Rectal smooth muscle tissue (tissue), 1 donor: ENCODE results near the gene CROCC2.

Source experiments
- H3K27ac ChIP-seq: one replicate; pipeline ENCODE4 v1.7.0; 2013; ENCODE audit warnings: low read depth, low read length, inconsistent platforms
- H3K27me3 ChIP-seq: one replicate; pipeline ENCODE4 v1.7.0; 2013; ENCODE audit warnings: low read length; ENCODE audit not compliant: control insufficient read depth, insufficient read depth
- H3K36me3 ChIP-seq: one replicate; pipeline ENCODE4 v1.7.0; 2013; ENCODE audit warnings: low read length; ENCODE audit not compliant: control insufficient read depth, insufficient read depth
- H3K4me1 ChIP-seq: one replicate; pipeline ENCODE4 v1.7.0; 2013; ENCODE audit warnings: low read length; ENCODE audit not compliant: control insufficient read depth, insufficient read depth
- H3K4me3 ChIP-seq: one replicate; pipeline ENCODE4 v1.7.0; 2013; ENCODE audit warnings: low read length
- H3K9ac ChIP-seq: one replicate; pipeline ENCODE4 v1.7.0; 2013; ENCODE audit warnings: low read length

CROCC2 gene

DNA sequence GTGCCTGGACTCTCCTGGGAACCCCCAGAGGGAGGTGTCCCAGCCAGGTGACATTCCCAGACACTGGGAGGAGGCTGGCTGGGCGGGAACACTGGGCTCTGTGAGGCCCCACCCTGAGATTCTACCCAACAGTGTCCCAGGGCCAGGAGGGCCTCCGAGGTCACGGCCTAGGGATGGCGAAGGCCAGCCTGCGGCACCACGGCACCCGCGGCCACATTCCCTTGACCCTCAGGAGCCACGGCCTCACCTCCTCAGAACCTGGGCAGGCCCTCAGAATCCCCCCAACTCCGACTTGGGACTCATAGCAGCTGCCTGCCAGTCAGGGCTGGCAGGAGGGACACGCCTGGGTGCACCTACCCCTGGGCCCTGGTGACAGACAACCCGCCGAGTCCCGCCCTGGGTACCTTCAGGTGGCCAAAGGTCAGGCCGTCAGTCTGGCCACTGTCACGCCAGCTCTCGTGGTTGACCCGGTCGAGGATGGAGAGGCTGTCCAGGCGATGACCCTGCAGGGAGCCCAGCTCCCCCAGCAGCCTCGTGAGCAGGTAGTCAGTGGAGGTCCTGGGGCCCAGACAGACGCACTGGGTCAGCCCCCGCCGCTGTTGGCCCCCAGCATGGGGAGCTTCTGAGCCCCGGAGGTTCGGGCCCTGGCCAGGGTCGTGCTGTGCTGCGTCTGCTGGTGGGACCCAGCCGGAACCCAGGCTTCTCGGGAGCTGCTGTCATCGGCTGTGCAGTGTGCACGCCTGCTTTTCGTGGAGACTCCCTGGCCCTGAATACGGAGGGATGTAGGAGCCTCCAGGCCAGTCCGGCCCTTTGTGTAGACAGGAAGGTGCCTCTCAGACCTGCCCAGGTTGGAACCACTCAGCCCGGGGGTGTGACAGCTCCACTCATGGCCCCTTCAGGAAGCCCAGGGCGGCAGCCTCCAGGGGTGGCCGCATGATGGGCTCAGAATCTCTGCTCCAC lies 16.3 kb upstream of the CROCC2 start:
- H3K27me3 ChIP-seq, result no peaks in the 10 kb centered on the region
- H3K27ac ChIP-seq, result no peak overlapping the region
- H3K36me3 ChIP-seq, result no peaks in the 10 kb centered on the region
- no peak overlapping the region for H3K4me3 ChIP-seq
- H3K4me1 ChIP-seq, result no peaks in the 10 kb centered on the region
- H3K9ac ChIP-seq, result no peak overlapping the region

- Histone ChIP-seq H3K27ac (no peak overlapping the region), H3K4me1 (no peaks in the 10 kb centered on the region), H3K4me3 (no peak overlapping the region), H3K36me3 (no peaks in the 10 kb centered on the region), H3K27me3 (no peaks in the 10 kb centered on the region), H3K9ac (no peak overlapping the region)
Measured at GRCh38 chr2:240890691-240891090, 15.4 kb upstream of the CROCC2 start.

DNA sequence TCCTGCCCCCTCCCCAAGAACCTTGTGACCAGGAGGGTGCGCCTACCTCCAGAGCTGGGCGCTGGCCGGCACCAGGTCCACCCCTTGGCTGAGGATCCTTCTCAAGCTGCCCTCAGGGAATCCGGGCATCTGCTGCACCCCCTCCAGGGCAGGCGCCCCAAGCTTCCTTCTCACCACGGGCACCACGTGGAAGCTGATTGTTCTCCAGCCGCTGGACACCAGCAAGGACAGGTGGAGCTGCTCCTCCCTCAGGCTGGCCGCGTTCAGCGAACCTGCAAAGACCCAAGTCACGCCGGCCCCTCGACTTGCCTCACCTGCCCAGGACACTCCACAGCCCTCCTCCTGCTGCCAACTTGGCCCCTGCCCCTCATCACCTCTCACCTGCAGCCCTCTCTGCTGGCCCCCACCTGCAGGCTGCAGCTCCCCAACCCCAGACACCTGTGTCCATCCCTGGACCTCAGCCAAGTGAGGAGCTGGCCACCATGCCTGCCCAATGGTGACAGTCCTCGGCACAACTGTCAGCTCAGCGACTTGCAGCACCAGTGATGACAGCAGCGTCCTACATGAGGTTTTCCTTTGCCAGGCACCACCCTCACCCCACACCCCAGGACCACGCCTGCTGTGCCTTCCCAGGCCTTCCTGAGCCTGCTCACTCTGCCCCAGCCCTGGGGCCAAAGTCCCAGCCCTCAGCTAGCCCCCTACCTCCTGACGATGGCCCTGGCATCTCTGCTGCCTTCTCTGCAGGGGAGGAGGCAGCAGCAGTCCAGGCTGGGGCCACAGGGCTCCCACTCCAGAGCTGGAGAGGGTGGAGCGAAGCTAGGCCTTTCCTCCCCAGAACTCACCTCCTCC lies 14.4 kb upstream of the CROCC2 start:
- no peaks in the 10 kb centered on the region for H3K27me3 ChIP-seq
- no peak overlapping the region for H3K9ac ChIP-seq
- no peak overlapping the region for H3K4me3 ChIP-seq
- no peaks in the 10 kb centered on the region for H3K4me1 ChIP-seq
- no peaks in the 10 kb centered on the region for H3K36me3 ChIP-seq
- H3K27ac ChIP-seq, result no peak overlapping the region

GRCh38 chr2:240892356-240892755 lies 13.8 kb upstream of the CROCC2 start:
- H3K9ac ChIP-seq, result no peak overlapping the region
- H3K4me1 ChIP-seq, result no peaks in the 10 kb centered on the region
- H3K27ac ChIP-seq, result no peak overlapping the region
- no peaks in the 10 kb centered on the region for H3K36me3 ChIP-seq
- H3K4me3 ChIP-seq, result no peak overlapping the region
- no peaks in the 10 kb centered on the region for H3K27me3 ChIP-seq

DNA sequence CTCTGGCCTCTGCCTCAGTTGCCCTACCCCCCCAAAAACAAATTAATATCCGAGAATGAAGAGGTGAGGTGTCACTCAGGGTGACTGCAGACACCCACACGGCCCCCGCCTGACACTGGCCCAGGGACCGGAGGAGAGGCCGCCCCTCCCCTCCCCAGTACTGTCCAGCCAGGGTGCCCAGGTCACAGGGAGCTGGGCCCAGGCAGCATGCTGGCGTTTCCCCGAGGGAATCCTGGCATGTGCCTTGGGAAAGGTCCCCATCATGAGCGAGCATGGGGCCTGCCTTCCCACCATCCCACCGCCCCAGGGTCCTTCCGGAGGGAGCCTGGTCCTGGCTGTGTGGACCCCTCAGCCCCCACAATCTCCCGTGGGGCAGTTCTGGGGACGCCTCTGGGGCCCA lies 13.2 kb upstream of the CROCC2 start:
- H3K4me1 ChIP-seq, result no peaks in the 10 kb centered on the region

DNA sequence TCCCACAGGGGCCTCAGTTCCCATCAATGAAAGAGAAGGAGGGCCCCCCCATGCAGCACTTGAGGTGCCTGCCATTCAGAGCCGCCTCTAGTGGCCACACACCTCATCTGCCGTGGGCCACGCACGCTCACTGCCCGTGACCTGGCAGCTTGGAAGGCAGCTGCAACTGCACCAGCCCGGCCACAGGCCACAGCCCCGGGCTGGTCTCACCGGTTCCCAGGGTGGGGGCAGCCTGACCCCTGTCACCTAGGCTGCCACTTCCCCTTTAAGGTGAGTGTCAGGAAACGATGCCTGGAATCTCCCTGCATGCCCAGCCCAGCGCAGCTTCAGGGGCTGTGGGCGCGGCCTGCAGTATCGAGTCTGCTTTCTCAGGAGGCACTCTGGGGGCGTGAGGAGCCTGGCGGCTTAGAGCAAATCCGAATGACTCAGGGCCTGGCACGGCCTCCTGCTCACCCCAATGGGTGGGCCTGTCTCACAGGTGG lies 12.7 kb upstream of the CROCC2 start:
- H3K9ac ChIP-seq, result no peak overlapping the region
- no peak overlapping the region for H3K27ac ChIP-seq
- no peak overlapping the region for H3K4me3 ChIP-seq
- no peaks in the 10 kb centered on the region for H3K36me3 ChIP-seq
- H3K4me1 ChIP-seq, result no peaks in the 10 kb centered on the region
- H3K27me3 ChIP-seq, result no peaks in the 10 kb centered on the region

More for the DNA sequence above, 13.2 kb upstream of the CROCC2 start:
- Histone ChIP-seq H3K36me3 (no peaks in the 10 kb centered on the region), H3K27ac (no peak overlapping the region), H3K27me3 (no peaks in the 10 kb centered on the region), H3K9ac (no peak overlapping the region), H3K4me3 (no peak overlapping the region)

- H3K27me3 ChIP-seq, result no peaks in the 10 kb centered on the region
- no peak overlapping the region for H3K27ac ChIP-seq
- no peak overlapping the region for H3K9ac ChIP-seq
- no peaks in the 10 kb centered on the region for H3K36me3 ChIP-seq
- no peak overlapping the region for H3K4me3 ChIP-seq
- no peaks in the 10 kb centered on the region for H3K4me1 ChIP-seq
Measured at GRCh38 chr2:240894006-240894405, 12.1 kb upstream of the CROCC2 start.

- Histone ChIP-seq H3K27ac (no peak overlapping the region), H3K4me3 (no peak overlapping the region), H3K9ac (no peak overlapping the region), H3K4me1 (no peaks in the 10 kb centered on the region), H3K27me3 (no peaks in the 10 kb centered on the region), H3K36me3 (no peaks in the 10 kb centered on the region)
Measured at GRCh38 chr2:240894836-240895558, 11.1 kb upstream of the CROCC2 start.

DNA sequence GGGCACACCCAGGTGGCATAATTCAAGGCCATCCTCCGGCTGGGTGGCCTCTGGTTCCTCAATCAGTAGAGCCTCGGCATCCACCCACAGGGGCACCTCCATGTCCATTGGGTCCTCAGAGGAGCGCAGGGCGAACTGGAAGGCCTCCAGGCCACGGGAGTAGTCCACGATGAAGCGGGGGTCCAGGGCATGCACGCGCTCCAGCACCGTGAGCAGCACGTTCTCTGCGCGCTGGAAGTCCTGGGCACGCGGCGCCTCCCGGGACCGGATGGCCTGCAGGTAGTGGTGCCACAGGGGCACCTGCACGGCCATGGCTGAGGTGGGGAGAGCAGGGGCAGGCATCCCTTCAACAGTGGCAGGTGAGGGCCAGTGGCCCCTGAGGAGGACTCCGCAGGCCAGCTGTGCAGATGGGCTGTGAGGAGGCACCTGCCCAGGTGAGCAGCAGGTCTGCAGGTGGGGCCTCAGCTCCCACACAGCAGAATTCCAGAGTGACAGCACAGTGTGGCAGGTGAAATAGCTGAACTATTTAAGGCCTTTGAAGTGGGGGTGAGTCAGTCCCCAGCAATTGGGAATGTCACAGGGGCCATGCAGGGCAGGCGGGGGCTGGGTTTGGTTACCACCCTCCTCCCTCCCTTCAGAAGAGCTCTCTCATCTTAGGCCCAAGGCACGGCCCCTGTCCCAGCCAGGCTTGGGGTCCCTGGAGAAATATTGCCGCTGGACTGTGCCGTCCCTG lies 10.3 kb upstream of the CROCC2 start, which contains the start of gene MAB21L4:
MAB21L4 (minus strand) TSS at position 501 of the 733 bp plus-strand sequence; CDS start at position 342, 159 bp downstream.
- Histone ChIP-seq H3K4me3 (no peak within 1 kb of the TSS), H3K27ac (no peak within 1 kb of the TSS), H3K4me1 (no peaks in the 10 kb centered on the region)

GRCh38 chr2:240896394-240896793 lies 9.7 kb upstream of the CROCC2 start:
- H3K4me1 ChIP-seq, result no peaks in the 10 kb centered on the region
- H3K36me3 ChIP-seq, result no peaks in the 10 kb centered on the region
- no peaks in the 10 kb centered on the region for H3K27me3 ChIP-seq
- H3K27ac ChIP-seq, result no peak overlapping the region
- no peak overlapping the region for H3K9ac ChIP-seq
- no peak overlapping the region for H3K4me3 ChIP-seq

More for the DNA sequence above, 10.3 kb upstream of the CROCC2 start, which contains the start of gene MAB21L4:
- H3K27me3 ChIP-seq, result no peaks in the 10 kb centered on the region
- H3K36me3 ChIP-seq, result no peaks in the 10 kb centered on the region
- no peak within 1 kb of the TSS for H3K9ac ChIP-seq

DNA sequence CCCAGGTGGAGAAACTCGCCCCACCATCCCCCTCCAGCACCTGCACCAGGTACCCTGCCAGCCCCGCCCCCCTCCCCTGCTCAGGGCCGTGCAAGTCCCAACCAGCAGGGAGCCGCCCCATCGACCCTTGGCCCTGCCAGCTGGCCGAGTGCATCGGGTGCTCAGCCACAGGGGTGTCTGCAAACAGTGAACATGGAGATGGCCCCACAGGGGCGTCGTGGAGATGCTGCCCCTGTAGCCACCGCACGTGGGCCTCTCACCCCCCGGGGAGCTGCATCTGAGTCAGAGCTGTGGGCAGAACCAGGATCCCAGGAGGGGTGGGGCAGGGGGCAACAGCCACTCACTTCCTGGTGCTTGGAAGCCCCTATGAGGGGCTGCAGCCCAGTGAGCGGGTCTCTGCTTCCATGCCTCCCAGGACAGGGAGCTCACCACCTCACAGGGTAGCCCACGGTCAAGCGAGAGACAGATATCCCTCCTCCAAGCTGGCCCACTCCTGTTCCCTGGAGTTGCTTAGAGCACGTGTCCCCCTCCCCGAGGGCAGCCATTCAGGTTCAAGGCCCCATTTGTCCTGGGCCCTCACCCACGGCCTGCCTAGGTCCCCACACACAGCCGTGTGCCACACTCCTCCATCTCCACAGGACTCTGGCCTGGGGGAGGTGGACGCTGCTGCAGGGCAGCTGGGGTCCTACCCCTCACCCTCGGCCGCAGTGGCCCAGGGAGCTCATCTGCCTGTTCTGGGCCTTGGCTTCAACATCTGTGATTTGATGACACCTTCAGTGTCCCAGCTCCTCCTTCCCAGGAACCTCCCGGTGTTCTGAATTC lies 9.1 kb upstream of the CROCC2 start:
- H3K36me3 ChIP-seq, result no peaks in the 10 kb centered on the region
- H3K9ac ChIP-seq, result no peak overlapping the region
- H3K27ac ChIP-seq, result no peak overlapping the region
- H3K4me3 ChIP-seq, result no peak overlapping the region
- H3K4me1 ChIP-seq, result no peaks in the 10 kb centered on the region
- H3K27me3 ChIP-seq, result no peaks in the 10 kb centered on the region
